Type B pancreatic cell (in vitro differentiated cells): ENCODE measurements around the gene KRTAP10-3. TPM values are rescaled to one million over a fixed set of nuclear protein-coding genes. Genes with fewer than 3 reads are reported as not detected.
"Not testable (repeated sequence)": the region's sequence is repeated elsewhere in the genome, so short reads cannot be mapped to it uniquely, and the experiment has no call there.

Experiments
- DNase-seq: peaks from one replicate; pipeline ENCODE4 v3.0.0; 2021; ENCODE audit warnings: mixed read lengths; ENCODE audit not compliant: unreplicated experiment; ENCODE audit errors: extremely low spot score
- H3K27ac Mint-ChIP-seq: 2 replicates; pipeline ENCODE4 v1.8.0; 2021; ENCODE audit warnings: mild to moderate bottlenecking, mixed read lengths
- H3K27me3 Mint-ChIP-seq: 2 replicates; pipeline ENCODE4 v1.8.0; 2021; ENCODE audit warnings: mixed read lengths
- H3K36me3 Mint-ChIP-seq: 2 replicates; pipeline ENCODE4 v1.8.0; 2021; ENCODE audit warnings: mixed read lengths
- H3K4me1 Mint-ChIP-seq: one replicate; pipeline ENCODE4 v1.8.0; 2021; ENCODE audit warnings: mixed read lengths; ENCODE audit not compliant: unreplicated experiment
- H3K4me3 Mint-ChIP-seq: 2 replicates; pipeline ENCODE4 v1.8.0; 2021; ENCODE audit warnings: mild to moderate bottlenecking, mixed read lengths
- H3K9me3 Mint-ChIP-seq: 2 replicates; pipeline ENCODE4 v1.8.0; 2021; ENCODE audit warnings: mixed read lengths
- CTCF ChIP-seq: fragments of 200-600 bp; sonication (generic); conservative IDR thresholded peaks from 2 replicates; pipeline ENCODE4 v1.5.0; 2021; ENCODE audit warnings: antibody characterized with exemption, mild to moderate bottlenecking
- total RNA-seq: library from RNA; stranded (reverse); gene quantifications from 2 replicates; pipeline ENCODE4 v1.2.1, GENCODE V29; 2021; ENCODE audit warnings: low replicate concordance

The KRTAP10-3 gene
- total RNA-seq, 1 donor from 2014 or later: not detected

- DNase-seq: no peak
- Mint-ChIP-seq H3K9me3 (peaks cover 13% of the 10 kb centered on the region), H3K27me3 (peaks cover 3% of the 10 kb centered on the region), H3K36me3 (no peaks in the 10 kb centered on the region), H3K27ac (no peak overlapping the region), H3K4me1 (peaks cover 12% of the 10 kb centered on the region), H3K4me3 (no peak overlapping the region)
- no peak for TF ChIP-seq CTCF
Measured at GRCh38 chr21:44595524-44595923, 36.9 kb upstream of the KRTAP10-3 start.

- DNase-seq: no peak
- H3K27me3 Mint-ChIP-seq: peaks cover 3% of the 10 kb centered on the region
- no peak for TF ChIP-seq CTCF
- no peak overlapping the region for H3K4me3 Mint-ChIP-seq
- peaks cover 12% of the 10 kb centered on the region for H3K4me1 Mint-ChIP-seq
- peaks cover 13% of the 10 kb centered on the region for H3K9me3 Mint-ChIP-seq
- peak overlapping the region; percentile 67 for H3K27ac Mint-ChIP-seq
- H3K36me3 Mint-ChIP-seq: no peaks in the 10 kb centered on the region
Measured at GRCh38 chr21:44594406-44594916, 35.9 kb upstream of the KRTAP10-3 start.

GRCh38 chr21:44593598-44594405, 35.2 kb upstream of the KRTAP10-3 start:
- no peaks in the 10 kb centered on the region for H3K36me3 Mint-ChIP-seq
- H3K27me3 Mint-ChIP-seq: peaks cover 3% of the 10 kb centered on the region
- no peak overlapping the region for H3K4me3 Mint-ChIP-seq
- H3K9me3 Mint-ChIP-seq: peaks cover 12% of the 10 kb centered on the region
- no peak for DNase-seq
- H3K27ac Mint-ChIP-seq: peak overlapping the region; percentile 67
- peaks cover 12% of the 10 kb centered on the region for H3K4me1 Mint-ChIP-seq
- no peak for TF ChIP-seq CTCF

- Mint-ChIP-seq H3K9me3 (peaks cover under 1% of the 10 kb centered on the region), H3K27me3 (peaks cover 8% of the 10 kb centered on the region), H3K4me1 (peaks cover 8% of the 10 kb centered on the region), H3K27ac (peak within 1 kb of the TSS; percentile 42), H3K36me3 (no peaks in the 10 kb centered on the region), H3K4me3 (no peak within 1 kb of the TSS)
- peak; percentile 66 for DNase-seq
- TF ChIP-seq CTCF: no peak
Measured at GRCh38 chr21:44592446-44593311, 34.1 kb upstream of the KRTAP10-3 start, which contains the start of gene KRTAP10-6. Gene KRTAP10-6 (minus strand): TSS chr21:44592505. CDS start chr21:44592484, 21 bp downstream.

GRCh38 chr21:44591801-44592130, 33.2 kb upstream of the KRTAP10-3 start:
- not testable (repeated sequence) for H3K4me3 Mint-ChIP-seq, H3K9me3 Mint-ChIP-seq, H3K4me1 Mint-ChIP-seq, H3K27ac Mint-ChIP-seq, H3K36me3 Mint-ChIP-seq, DNase-seq, H3K27me3 Mint-ChIP-seq

- H3K4me3 Mint-ChIP-seq, H3K27ac Mint-ChIP-seq, DNase-seq, H3K4me1 Mint-ChIP-seq, H3K9me3 Mint-ChIP-seq, H3K36me3 Mint-ChIP-seq: not testable (repeated sequence)
- H3K27me3 Mint-ChIP-seq: peaks cover 14% of the 10 kb centered on the region
Measured at GRCh38 chr21:44590897-44591800, 32.6 kb upstream of the KRTAP10-3 start.
